Gastrocnemius medialis (tissue), 4 donors: ENCODE measurements around the gene HEBP1.

Experiments used
- POLR2A ChIP-seq, 2 donors: fragments of 450-650 bp; IDR thresholded peaks; one replicate each; pipeline ENCODE4 v1.6.1; 2017; ENCODE audit warnings: antibody characterized with exemption in 2 of 2, mild to moderate bottlenecking in 2 of 2, moderate library complexity in 2 of 2
- TF ChIP-seq, protein P1 (sequence below), 5 experiments: fragments of 450-650 bp in 3 of 5; fragments of 200-600 bp in 2 of 5; sonication (generic) in 2 of 5; IDR thresholded peaks in 4 of 5; conservative IDR thresholded peaks in 1 of 5; 1 replicate in 4 of 5; 2 replicates in 1 of 5; pipeline ENCODE4 v1.5.1; 2016 to 2019; ENCODE audit warnings: antibody characterized with exemption in 5 of 5, mild to moderate bottlenecking in 3 of 5, moderate library complexity in 3 of 5

DNA sequence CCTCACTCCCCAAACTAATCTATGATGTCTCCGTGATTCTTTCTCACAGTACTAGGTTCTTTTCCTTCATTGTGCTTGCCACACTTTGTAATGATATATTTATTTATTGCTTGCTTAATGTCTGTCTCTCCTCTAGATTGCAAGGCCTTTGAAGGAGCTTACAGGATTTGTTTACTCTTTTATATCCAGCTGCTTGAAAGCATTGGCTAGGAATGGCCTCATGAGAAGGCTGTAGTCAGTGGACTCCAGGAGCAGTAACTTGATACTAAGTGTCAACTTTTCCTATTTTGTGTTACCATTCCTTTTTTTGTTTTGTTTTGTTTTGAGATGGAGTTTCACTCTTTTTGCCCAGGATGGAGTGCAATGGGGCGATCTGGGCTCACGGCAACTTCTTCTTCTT, 36.8 kb upstream of the HEBP1 start:
- TF ChIP-seq POLR2A (IDR thresholded peaks at IDR 0.05), result no peak
- TF ChIP-seq, protein P1, sequence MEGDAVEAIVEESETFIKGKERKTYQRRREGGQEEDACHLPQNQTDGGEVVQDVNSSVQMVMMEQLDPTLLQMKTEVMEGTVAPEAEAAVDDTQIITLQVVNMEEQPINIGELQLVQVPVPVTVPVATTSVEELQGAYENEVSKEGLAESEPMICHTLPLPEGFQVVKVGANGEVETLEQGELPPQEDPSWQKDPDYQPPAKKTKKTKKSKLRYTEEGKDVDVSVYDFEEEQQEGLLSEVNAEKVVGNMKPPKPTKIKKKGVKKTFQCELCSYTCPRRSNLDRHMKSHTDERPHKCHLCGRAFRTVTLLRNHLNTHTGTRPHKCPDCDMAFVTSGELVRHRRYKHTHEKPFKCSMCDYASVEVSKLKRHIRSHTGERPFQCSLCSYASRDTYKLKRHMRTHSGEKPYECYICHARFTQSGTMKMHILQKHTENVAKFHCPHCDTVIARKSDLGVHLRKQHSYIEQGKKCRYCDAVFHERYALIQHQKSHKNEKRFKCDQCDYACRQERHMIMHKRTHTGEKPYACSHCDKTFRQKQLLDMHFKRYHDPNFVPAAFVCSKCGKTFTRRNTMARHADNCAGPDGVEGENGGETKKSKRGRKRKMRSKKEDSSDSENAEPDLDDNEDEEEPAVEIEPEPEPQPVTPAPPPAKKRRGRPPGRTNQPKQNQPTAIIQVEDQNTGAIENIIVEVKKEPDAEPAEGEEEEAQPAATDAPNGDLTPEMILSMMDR (IDR thresholded peaks at IDR 0.05 in 4 of 5, conservative IDR thresholded peaks at IDR 0.05 in 1 of 5), result no peak
